ENCODE data around the gene SOX1.

The SOX1 gene

GRCh38 chr13:112105244-112105681, 38.3 kb downstream of the SOX1 start:
- DNase-seq (ENCODE audit: low read depth in 2 of 2, low spot score in 1 of 2) = no peak

GRCh38 chr13:112105892-112106291, 38.9 kb downstream of the SOX1 start:
- no peak for DNase-seq (ENCODE audit: low read depth in 2 of 2, low spot score in 1 of 2)

- no peak for DNase-seq (ENCODE audit: low read depth in 2 of 2, low spot score in 1 of 2)
Observed at GRCh38 chr13:112106478-112107141, 39.7 kb downstream of the SOX1 start.

- no peak for DNase-seq (ENCODE audit: low read depth in 2 of 2, low spot score in 1 of 2)
Observed at GRCh38 chr13:112107289-112107688, 40.3 kb downstream of the SOX1 start.

- no peak for DNase-seq (ENCODE audit: low read depth in 2 of 2, low spot score in 1 of 2)
Observed at GRCh38 chr13:112110479-112110878, 43.5 kb downstream of the SOX1 start.

GRCh38 chr13:112111239-112111857, 44.4 kb downstream of the SOX1 start:
- no peak for DNase-seq (ENCODE audit: low read depth in 2 of 2, low spot score in 1 of 2)

GRCh38 chr13:112112534-112113276, 45.8 kb downstream of the SOX1 start:
- DNase-seq (ENCODE audit: low read depth in 2 of 2, low spot score in 1 of 2) = no peak

GRCh38 chr13:112113348-112113747, 46.4 kb downstream of the SOX1 start:
- DNase-seq (ENCODE audit: low read depth in 2 of 2, low spot score in 1 of 2) = no peak

GRCh38 chr13:112113851-112114250, 46.9 kb downstream of the SOX1 start:
- no peak for DNase-seq (ENCODE audit: low read depth in 2 of 2, low spot score in 1 of 2)

- no peak for DNase-seq (ENCODE audit: low read depth in 2 of 2, low spot score in 1 of 2)
Observed at GRCh38 chr13:112114391-112114790, 47.4 kb downstream of the SOX1 start.

- no peak for DNase-seq (ENCODE audit: low read depth in 2 of 2, low spot score in 1 of 2)
Observed at GRCh38 chr13:112115403-112116091, 48.6 kb downstream of the SOX1 start.

- no peak for DNase-seq (ENCODE audit: low read depth in 2 of 2, low spot score in 1 of 2)
Observed at GRCh38 chr13:112116187-112116950, 49.4 kb downstream of the SOX1 start.

- DNase-seq (ENCODE audit: low read depth in 2 of 2, low spot score in 1 of 2) = no peak
Observed at GRCh38 chr13:112117258-112117954, 50.5 kb downstream of the SOX1 start.

GRCh38 chr13:112117955-112118302, 51.0 kb downstream of the SOX1 start:
- no peak for DNase-seq (ENCODE audit: low read depth in 2 of 2, low spot score in 1 of 2)

- no peak for DNase-seq (ENCODE audit: low read depth in 2 of 2, low spot score in 1 of 2)
Observed at GRCh38 chr13:112118451-112119064, 51.6 kb downstream of the SOX1 start.

- DNase-seq (ENCODE audit: low read depth in 2 of 2, low spot score in 1 of 2) = no peak
Observed at GRCh38 chr13:112119192-112120030, 52.5 kb downstream of the SOX1 start.

GRCh38 chr13:112120031-112120373, 53.1 kb downstream of the SOX1 start:
- no peak for DNase-seq (ENCODE audit: low read depth in 2 of 2, low spot score in 1 of 2)
